Tibial artery (tissue), 4 donors: ENCODE measurements around the gene DUSP21.

ENCODE experiments used
- DNase-seq, 2 donors: peaks; one replicate each; pipeline ENCODE4 v3.0.0-alpha.2; 2019
- H3K27ac ChIP-seq, 2 donors: fragments of 200-600 bp; sonication (generic) in 1 of 2; 1 replicate in 1 of 2; 2 replicates in 1 of 2; pipeline ENCODE4 v1.5.1; 2018 to 2019; ENCODE audit warnings: mild to moderate bottlenecking in 1 of 2
- H3K27me3 ChIP-seq, 2 donors: fragments of 200-600 bp; sonication (generic) in 1 of 2; one replicate each; pipeline versions ENCODE4 v1.5.1 to v1.6.0; 2016 to 2019
- H3K36me3 ChIP-seq, 3 donors: fragments of 200-600 bp; sonication (generic) in 2 of 3; one replicate each; pipeline ENCODE4 v1.5.1; 2016 to 2019; ENCODE audit warnings: mild to moderate bottlenecking in 2 of 3
- H3K4me1 ChIP-seq, 4 donors: fragments of 200-600 bp; sonication (generic) in 2 of 4; 1 replicate in 3 of 4; 2 replicates in 1 of 4; pipeline ENCODE4 v1.5.1; 2016 to 2019
- H3K4me3 ChIP-seq, 2 donors: fragments of 200-600 bp; sonication (generic) in 1 of 2; 1 replicate in 1 of 2; 2 replicates in 1 of 2; pipeline ENCODE4 v1.5.1; 2018 to 2019; ENCODE audit warnings: mild to moderate bottlenecking in 2 of 2
- H3K9me3 ChIP-seq, 3 donors: fragments of 200-600 bp; sonication (generic) in 1 of 3; one replicate each; pipeline ENCODE4 v1.5.1; 2016 to 2019
- CTCF ChIP-seq, 2 experiments: fragments of 200-600 bp in 1 of 2; fragments of 450-650 bp in 1 of 2; IDR thresholded peaks; one replicate each; pipeline ENCODE4 v1.5.1; 2017 to 2019; ENCODE audit warnings: antibody characterized with exemption in 2 of 2, mild to moderate bottlenecking in 1 of 2, moderate library complexity in 1 of 2
- intact Hi-C: fragments of 100-400 bp; cut with DNase I; formaldehyde crosslinking; loops from one replicate; pipeline ENCODE4 v1.15.0; 2023; ENCODE audit warnings: low total_unique reads

The DUSP21 gene

DNA sequence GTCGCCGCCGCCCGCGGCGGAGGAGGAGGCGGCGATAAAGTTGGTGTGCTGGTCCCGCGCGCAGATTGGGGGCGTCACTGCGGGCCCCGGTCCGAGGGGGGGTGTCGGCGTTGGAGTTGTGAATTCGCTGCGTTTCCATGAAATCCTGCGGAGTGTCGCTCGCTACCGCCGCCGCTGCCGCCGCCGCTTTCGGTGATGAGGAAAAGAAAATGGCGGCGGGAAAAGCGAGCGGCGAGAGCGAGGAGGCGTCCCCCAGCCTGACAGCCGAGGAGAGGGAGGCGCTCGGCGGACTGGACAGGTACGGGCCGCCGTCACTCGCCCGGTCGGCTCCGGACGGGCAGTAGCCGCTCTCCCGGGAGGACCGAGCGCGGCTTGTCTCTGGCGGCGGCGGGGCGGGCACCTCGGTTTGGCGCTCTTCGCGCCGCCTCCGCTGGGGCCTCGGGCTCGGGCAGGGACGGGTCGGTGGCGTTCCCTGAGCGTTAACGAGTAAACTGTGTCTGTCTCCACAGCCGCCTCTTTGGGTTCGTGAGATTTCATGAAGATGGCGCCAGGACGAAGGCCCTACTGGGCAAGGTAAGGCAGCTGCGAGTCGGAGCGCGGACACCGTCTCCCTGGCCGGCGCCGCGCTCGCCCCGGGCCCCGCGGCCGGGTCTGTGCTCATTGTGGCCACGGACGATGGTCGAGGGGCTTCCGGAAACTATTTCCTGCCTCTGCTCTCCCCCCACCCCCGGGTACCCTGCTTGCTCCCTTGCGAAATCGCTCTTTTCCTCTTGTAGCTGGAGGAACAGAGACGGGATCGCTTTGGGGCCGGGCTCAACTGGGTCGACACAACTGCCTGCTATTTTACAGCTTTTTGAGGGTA is 29.8 kb downstream of the DUSP21 start:
- peak; percentile 43 to 65 for DNase-seq
- Histone ChIP-seq H3K36me3 (no peaks in the 10 kb centered on the region), H3K9me3 (no peaks in the 10 kb centered on the region), H3K27me3 (no peaks in the 10 kb centered on the region), H3K4me3 (peak overlapping the region; percentile 85 to 96), H3K27ac (peak overlapping the region; percentile 97 to 99), H3K4me1 (peaks cover 0 to 16% (median 7%) of the 10 kb centered on the region in 4 donors)
- intact Hi-C loops = no loop called here
- no peak for TF ChIP-seq CTCF (IDR thresholded peaks at IDR 0.05)

- Histone ChIP-seq H3K36me3 (no peaks in the 10 kb centered on the region), H3K4me1 (peaks cover 0 to 24% (median 9%) of the 10 kb centered on the region in 4 donors), H3K27ac (peak overlapping the region; percentile 97 to 99), H3K27me3 (no peaks in the 10 kb centered on the region), H3K9me3 (no peaks in the 10 kb centered on the region), H3K4me3 (peak overlapping the region; percentile 85 to 96)
- intact Hi-C loops = no loop called here
- no peak for TF ChIP-seq CTCF (IDR thresholded peaks at IDR 0.05)
- DNase-seq = peak in 1 of 2 donors; percentile 19
Observed at GRCh38 chrX:44874420-44875184, 30.8 kb downstream of the DUSP21 start.

DNA sequence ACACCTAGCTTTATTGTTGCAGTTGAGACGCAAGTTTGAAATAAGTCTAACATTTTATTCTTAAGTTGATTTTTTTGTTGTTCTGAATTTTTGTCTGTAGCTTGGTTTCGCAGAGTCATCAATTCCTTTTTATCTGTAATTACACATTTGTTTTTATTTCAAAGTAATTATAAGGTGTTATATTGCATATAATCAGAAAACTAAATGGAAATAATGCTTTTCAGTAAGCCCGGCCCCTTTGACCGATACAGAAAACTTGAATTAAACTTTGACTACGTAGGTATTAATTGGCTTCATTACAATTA is 31.3 kb downstream of the DUSP21 start:
- Histone ChIP-seq H3K27ac (peak overlapping the region; percentile 97 to 99), H3K4me1 (peaks cover 0 to 25% (median 10%) of the 10 kb centered on the region in 4 donors), H3K9me3 (no peaks in the 10 kb centered on the region), H3K27me3 (no peaks in the 10 kb centered on the region), H3K4me3 (peak overlapping the region; percentile 85 to 96), H3K36me3 (no peaks in the 10 kb centered on the region)
- no peak for TF ChIP-seq CTCF (IDR thresholded peaks at IDR 0.05)
- DNase-seq = no peak
- intact Hi-C loops = no loop called here

GRCh38 chrX:44876086-44876485 is 32.3 kb downstream of the DUSP21 start:
- no peak overlapping the region for H3K27ac ChIP-seq

DNA sequence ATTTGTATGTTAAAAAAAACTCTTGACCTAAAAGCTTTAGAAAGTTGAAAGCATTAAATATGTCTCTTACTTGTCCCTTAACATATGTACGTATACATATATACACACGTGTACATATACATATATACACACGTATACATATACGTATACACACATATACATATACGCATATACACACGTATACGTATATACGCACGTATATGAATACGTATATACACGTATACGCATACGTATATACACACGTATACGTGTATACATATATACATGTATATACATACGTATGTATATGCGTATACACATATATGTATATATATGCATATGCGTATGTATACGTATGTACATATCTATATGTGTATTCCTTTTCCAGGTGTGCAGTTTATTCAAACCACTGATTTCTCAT is 32.9 kb downstream of the DUSP21 start:
- intact Hi-C loops = no loop called here
- Histone ChIP-seq H3K4me3 (no peak overlapping the region), H3K9me3 (no peaks in the 10 kb centered on the region), H3K27me3 (no peaks in the 10 kb centered on the region), H3K27ac (no peak overlapping the region), H3K36me3 (no peaks in the 10 kb centered on the region), H3K4me1 (peaks cover 0 to 25% (median 6%) of the 10 kb centered on the region in 4 donors)
- TF ChIP-seq CTCF (IDR thresholded peaks at IDR 0.05) = no peak
- DNase-seq = no peak

More at GRCh38 chrX:44876086-44876485, 32.3 kb downstream of the DUSP21 start:
- intact Hi-C loops = no loop called here
- no peaks in the 10 kb centered on the region for H3K9me3 ChIP-seq
- H3K4me1 ChIP-seq = peaks cover 0 to 25% (median 10%) of the 10 kb centered on the region in 4 donors
- no peak for DNase-seq
- TF ChIP-seq CTCF (IDR thresholded peaks at IDR 0.05) = no peak
- H3K4me3 ChIP-seq = peak overlapping the region; percentile 85 to 96
- no peaks in the 10 kb centered on the region for H3K27me3 ChIP-seq
- no peaks in the 10 kb centered on the region for H3K36me3 ChIP-seq
